ENCODE measurements around the gene MYT1. TPM values are rescaled to one million over a fixed set of nuclear protein-coding genes. Genes with fewer than 3 reads are reported as not detected.

MYT1 gene
- total RNA-seq, 2 experiments from 2014 or later: 0.12 to 0.14 TPM

DNA sequence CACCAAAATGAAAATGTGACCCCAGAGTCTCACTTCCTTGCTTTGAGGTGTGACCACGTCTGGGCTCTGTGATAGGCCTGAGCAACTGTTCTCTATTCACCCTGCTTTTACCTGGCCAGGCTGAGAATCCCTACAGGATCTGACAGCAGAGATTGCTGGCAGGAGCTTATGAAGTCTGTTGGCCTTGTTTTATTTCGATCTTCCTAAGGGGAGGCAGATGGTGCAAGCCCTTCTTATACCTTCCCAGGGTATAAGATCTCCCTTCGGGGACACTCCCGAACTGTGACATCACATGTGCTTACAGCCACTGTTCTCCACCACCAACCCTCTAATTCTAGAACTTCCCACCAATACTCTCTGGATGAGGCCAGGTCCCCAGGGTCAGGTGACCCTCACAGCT, 26.8 kb downstream of the MYT1 start:
- intact Hi-C loops (cut with DNase I, micrococcal nuclease): no loop called here
- ChIA-PET POLR2A (no interaction called here), CTCF (no interaction called here)
- Mint-ChIP-seq H3K9me3 (ENCODE audit: low read depth) (peaks cover 2% of the 10 kb centered on the region), H3K4me3 (no peak overlapping the region), H3K27me3 (peaks cover 2% of the 10 kb centered on the region), H3K36me3 (ENCODE audit: low read depth) (no peaks in the 10 kb centered on the region), H3K27ac (no peak overlapping the region), H3K4me1 (no peaks in the 10 kb centered on the region)
- DNase-seq (no peak), ATAC-seq (no peak)

DNA sequence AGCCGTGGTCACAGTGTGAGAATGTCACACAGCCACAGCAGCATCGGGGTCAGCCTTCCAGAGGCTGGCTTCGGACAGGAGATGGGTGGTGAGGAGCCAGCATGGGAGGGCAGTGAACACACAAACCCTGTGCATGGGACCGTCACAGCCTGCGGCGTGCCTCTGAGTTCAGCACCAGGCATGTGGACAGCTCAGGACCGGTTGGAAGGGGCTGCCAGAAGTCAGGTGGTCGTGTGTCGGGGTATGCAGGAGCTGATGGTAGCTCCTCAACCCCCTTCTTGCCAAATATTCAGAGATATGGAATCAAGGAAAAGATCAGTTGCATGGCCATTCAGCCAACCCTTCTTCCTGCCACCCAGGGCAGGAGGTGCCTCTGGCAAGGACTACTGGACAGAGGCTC, 28.2 kb downstream of the MYT1 start:
- ATAC-seq (no peak), DNase-seq (no peak)
- Mint-ChIP-seq H3K27ac (no peak overlapping the region), H3K27me3 (peaks cover 3% of the 10 kb centered on the region), H3K4me1 (no peaks in the 10 kb centered on the region), H3K4me3 (no peak overlapping the region), H3K9me3 (ENCODE audit: low read depth) (no peaks in the 10 kb centered on the region), H3K36me3 (ENCODE audit: low read depth) (no peaks in the 10 kb centered on the region)
- POLR2A ChIA-PET: no interaction called here
- intact Hi-C loops (cut with DNase I, micrococcal nuclease): no loop called here
- CTCF ChIA-PET: interaction anchor here (0.7 kb wide), 1 partner anchor 10 kb away, joined by 3 read pairs; no protein-coding TSS in a partner anchor

DNA sequence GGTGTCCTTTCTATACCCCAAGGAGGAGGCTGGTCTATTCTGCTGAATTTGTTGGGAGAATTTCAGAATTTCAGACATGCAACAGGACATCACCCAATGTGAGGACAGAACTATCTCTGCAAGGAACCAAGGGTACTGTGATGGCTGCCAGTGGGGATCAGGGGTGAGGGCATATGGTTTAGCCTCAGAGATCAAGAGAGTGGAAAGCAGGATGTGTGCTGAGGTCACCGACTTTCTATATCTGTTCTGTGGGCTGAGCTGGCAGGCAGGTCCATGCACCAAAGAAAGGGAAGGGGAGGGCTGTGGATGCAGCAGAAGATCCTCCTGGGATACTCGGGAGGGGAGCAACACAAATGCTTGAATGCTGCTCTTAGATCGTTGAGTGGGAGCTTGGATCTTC, 28.8 kb downstream of the MYT1 start:
- ATAC-seq: no peak
- CTCF ChIA-PET: no interaction called here
- no peak for DNase-seq
- Mint-ChIP-seq H3K4me1 (no peaks in the 10 kb centered on the region), H3K27ac (no peak overlapping the region), H3K9me3 (ENCODE audit: low read depth) (no peaks in the 10 kb centered on the region), H3K4me3 (no peak overlapping the region), H3K36me3 (ENCODE audit: low read depth) (no peaks in the 10 kb centered on the region), H3K27me3 (peaks cover 5% of the 10 kb centered on the region)
- POLR2A ChIA-PET: no interaction called here
- intact Hi-C loops (cut with DNase I, micrococcal nuclease): no loop called here

DNA sequence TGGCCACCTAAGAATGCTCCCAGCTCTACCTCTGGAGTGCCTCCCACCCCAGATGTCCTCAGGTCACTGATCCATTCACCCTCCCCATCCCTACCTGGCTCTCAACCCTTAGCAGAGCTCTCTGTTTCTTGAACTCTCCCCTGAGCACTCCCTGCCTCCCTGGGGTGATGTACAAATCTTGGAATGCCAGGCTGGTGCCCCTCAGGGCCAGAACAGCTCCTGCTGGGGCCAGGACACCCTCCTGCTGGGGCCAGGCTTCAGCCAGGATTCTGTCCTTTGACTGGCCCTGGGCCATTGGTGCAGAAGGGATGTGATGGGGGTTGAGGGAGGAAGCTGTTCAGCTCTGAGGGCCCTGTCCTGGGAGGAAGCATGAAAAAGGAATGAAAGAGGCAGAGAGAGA, 30.0 kb downstream of the MYT1 start:
- ATAC-seq (no peak), DNase-seq (no peak)
- intact Hi-C loops (cut with DNase I, micrococcal nuclease): no loop called here
- POLR2A ChIA-PET: no interaction called here
- Mint-ChIP-seq H3K9me3 (ENCODE audit: low read depth) (no peaks in the 10 kb centered on the region), H3K36me3 (ENCODE audit: low read depth) (no peaks in the 10 kb centered on the region), H3K4me1 (no peaks in the 10 kb centered on the region), H3K27me3 (peaks cover 5% of the 10 kb centered on the region), H3K4me3 (no peak overlapping the region), H3K27ac (no peak overlapping the region)
- CTCF ChIA-PET: interaction anchor here (0.7 kb wide), 1 partner anchor 812 kb away, joined by 4 read pairs; no protein-coding TSS in a partner anchor

DNA sequence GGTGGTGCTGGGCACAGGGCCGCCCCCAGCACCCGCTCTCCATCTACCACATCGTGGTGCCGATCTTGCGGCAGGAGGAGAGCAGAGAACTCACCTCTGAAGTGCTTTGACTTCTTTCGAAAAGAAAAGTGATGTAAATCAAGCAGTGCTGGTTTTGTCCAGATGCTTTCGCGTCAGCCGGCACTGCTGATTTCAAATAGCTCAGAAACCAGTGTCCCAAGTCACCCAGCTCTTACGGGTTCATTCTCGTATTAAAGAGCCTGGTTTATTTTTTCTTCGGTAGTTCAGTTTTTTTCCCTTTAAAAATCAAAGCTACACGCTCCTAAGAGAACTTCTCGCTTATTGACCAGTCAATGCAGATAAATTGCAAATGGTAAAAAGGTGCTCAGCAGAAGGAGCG, 32.1 kb downstream of the MYT1 start:
- DNase-seq (no peak), ATAC-seq (no peak)
- Mint-ChIP-seq H3K36me3 (ENCODE audit: low read depth) (no peaks in the 10 kb centered on the region), H3K27ac (no peak overlapping the region), H3K9me3 (ENCODE audit: low read depth) (no peaks in the 10 kb centered on the region), H3K27me3 (peaks cover 5% of the 10 kb centered on the region), H3K4me3 (no peak overlapping the region), H3K4me1 (no peaks in the 10 kb centered on the region)
- CTCF ChIA-PET: interaction anchor here (0.7 to 1.2 kb wide), 2 partner anchors 26 to 112 kb away, joined by 3 read pairs; partner anchors contain the start of gene LKAAEAR1
- intact Hi-C loops (cut with DNase I, micrococcal nuclease): no loop called here
- POLR2A ChIA-PET: no interaction called here

DNA sequence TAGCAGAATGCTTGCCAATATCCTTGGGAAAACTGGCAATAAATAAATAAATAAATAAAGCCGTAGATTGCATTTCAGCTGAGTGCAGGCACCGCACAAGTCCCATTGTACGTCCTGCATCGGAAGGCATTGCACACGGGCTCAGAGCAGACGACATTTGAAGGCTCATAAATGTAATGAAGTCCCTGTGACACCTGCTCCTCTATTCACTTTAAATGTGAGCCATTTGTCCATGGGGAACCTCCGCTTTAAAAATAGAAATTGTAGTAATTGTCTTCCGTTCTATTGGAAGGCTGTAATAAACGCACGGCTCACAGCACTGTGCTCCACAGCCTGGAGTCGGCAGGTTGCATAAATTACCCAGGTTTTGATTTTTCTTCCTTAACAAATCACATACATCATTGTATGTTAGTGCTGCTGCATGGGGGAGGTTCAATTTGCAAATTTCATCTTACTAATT, 32.6 kb downstream of the MYT1 start:
- Mint-ChIP-seq H3K27ac (no peak overlapping the region), H3K27me3 (peaks cover 5% of the 10 kb centered on the region), H3K36me3 (ENCODE audit: low read depth) (no peaks in the 10 kb centered on the region), H3K9me3 (ENCODE audit: low read depth) (no peaks in the 10 kb centered on the region), H3K4me3 (no peak overlapping the region), H3K4me1 (no peaks in the 10 kb centered on the region)
- ATAC-seq: no peak
- DNase-seq: no peak
- ChIA-PET CTCF (interaction anchor here (0.7 to 1.2 kb wide), 2 partner anchors 26 to 112 kb away, joined by 3 read pairs; partner anchors contain the start of gene LKAAEAR1), POLR2A (no interaction called here)
- intact Hi-C loops (cut with DNase I, micrococcal nuclease): no loop called here

DNA sequence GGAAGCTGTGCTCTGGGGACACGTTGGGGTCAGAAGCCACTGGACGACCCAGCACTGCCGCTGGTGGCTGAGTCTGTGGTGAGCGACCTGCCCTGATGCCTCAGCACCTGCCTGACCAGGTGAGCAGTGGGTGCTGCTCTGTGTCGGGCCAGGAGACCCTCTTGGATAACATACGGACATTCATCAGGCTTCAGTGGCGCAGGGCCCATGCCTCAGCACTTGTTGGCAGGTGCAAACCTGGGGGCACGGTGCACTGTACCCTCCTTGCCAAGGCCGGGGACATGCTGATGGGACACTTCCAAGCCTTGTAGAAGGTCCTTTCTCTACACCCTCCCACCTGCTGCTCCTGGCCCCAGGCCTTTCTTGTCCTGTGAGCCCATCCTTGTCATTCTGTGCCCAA, 34.1 kb downstream of the MYT1 start:
- Mint-ChIP-seq H3K27ac (no peak overlapping the region), H3K27me3 (peaks cover 5% of the 10 kb centered on the region), H3K9me3 (ENCODE audit: low read depth) (no peaks in the 10 kb centered on the region), H3K36me3 (ENCODE audit: low read depth) (no peaks in the 10 kb centered on the region), H3K4me1 (no peaks in the 10 kb centered on the region), H3K4me3 (no peak overlapping the region)
- DNase-seq (no peak), ATAC-seq (no peak)
- ChIA-PET POLR2A (no interaction called here), CTCF (no interaction called here)
- intact Hi-C loops (cut with DNase I, micrococcal nuclease): no loop called here

DNA sequence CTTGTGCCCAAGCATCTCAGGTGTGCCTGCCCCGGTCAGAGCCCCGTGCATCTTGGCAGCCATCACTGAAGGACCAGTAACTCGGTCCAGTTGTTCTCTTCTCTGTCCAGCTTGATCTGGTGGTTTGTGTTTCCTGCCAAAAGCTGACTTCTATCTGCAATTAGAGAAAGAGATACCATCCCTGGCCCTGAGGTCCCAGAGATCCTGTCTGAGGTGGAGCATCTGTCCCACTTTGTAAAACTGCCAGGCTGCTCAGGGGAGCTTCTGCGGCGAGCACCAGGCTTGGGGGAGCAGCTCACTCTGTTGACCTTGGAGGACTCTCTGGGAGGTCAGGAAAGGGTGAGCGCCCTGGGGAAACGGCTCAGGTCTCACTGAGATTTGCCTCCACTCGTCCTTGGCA, 35.1 kb downstream of the MYT1 start:
- DNase-seq: no peak
- Mint-ChIP-seq H3K4me3 (no peak overlapping the region), H3K9me3 (ENCODE audit: low read depth) (no peaks in the 10 kb centered on the region), H3K36me3 (ENCODE audit: low read depth) (no peaks in the 10 kb centered on the region), H3K4me1 (no peaks in the 10 kb centered on the region), H3K27me3 (peaks cover 4% of the 10 kb centered on the region), H3K27ac (no peak overlapping the region)
- ChIA-PET CTCF (no interaction called here), POLR2A (no interaction called here)
- ATAC-seq: no peak
- intact Hi-C loops (cut with DNase I, micrococcal nuclease): no loop called here

DNA sequence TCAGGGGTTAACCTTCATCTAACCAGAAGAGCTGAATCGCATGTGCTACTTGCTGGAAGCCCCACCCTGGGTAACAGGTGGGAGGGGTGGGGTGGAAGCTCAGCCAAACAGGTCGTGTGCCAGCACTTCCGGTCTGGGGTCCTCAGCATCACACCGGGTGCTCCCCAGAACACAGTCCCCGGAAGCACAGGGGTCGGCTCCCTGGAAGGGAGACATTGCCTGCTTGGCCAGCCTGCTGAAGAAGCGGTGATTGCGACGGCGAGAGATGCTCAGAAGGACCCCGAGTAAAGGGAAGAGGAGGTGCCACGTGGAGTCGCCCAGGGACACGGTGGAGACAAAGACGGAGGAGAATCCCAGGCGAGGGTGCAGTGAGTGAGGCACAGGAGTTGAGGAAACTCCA, 36.5 kb downstream of the MYT1 start:
- H3K9me3 Mint-ChIP-seq (ENCODE audit: low read depth): no peaks in the 10 kb centered on the region
- no peak for ATAC-seq
- ChIA-PET POLR2A (no interaction called here), CTCF (no interaction called here)
- no peaks in the 10 kb centered on the region for H3K4me1 Mint-ChIP-seq
- H3K27ac Mint-ChIP-seq: no peak overlapping the region
- no peak overlapping the region for H3K4me3 Mint-ChIP-seq
- intact Hi-C loops (cut with DNase I, micrococcal nuclease): no loop called here
- H3K27me3 Mint-ChIP-seq: peaks cover 3% of the 10 kb centered on the region
- H3K36me3 Mint-ChIP-seq (ENCODE audit: low read depth): no peaks in the 10 kb centered on the region
- no peak for DNase-seq

DNA sequence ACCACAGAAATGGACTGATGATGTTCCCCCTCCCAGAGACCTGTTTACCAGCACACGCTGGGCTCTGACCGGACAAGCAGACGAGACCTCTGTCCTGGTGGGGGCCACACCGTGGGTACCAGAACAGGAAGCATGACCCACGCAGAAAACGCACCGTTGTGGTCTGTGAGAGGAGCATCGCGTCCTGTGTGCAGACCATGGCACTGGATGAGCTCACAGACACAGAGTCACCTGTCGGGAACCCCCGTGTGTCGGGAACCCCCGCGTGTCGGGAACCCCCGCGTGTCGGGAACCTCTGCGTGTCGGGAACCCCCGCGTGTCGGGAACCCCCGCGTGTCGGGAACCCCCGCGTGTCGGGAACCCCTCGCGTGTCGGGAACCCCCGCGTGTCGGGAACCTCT, 37.4 kb downstream of the MYT1 start:
- Mint-ChIP-seq H3K4me1 (no peaks in the 10 kb centered on the region), H3K27me3 (peaks cover 3% of the 10 kb centered on the region), H3K27ac (no peak overlapping the region), H3K36me3 (ENCODE audit: low read depth) (no peaks in the 10 kb centered on the region), H3K4me3 (no peak overlapping the region), H3K9me3 (ENCODE audit: low read depth) (no peaks in the 10 kb centered on the region)
- DNase-seq: no peak
- ATAC-seq: no peak
- ChIA-PET POLR2A (no interaction called here), CTCF (interaction anchor here (0.6 kb wide), 2 partner anchors 9 to 705 kb away, joined by 3 read pairs; no protein-coding TSS in a partner anchor)
- intact Hi-C loops (cut with DNase I, micrococcal nuclease): no loop called here

DNA sequence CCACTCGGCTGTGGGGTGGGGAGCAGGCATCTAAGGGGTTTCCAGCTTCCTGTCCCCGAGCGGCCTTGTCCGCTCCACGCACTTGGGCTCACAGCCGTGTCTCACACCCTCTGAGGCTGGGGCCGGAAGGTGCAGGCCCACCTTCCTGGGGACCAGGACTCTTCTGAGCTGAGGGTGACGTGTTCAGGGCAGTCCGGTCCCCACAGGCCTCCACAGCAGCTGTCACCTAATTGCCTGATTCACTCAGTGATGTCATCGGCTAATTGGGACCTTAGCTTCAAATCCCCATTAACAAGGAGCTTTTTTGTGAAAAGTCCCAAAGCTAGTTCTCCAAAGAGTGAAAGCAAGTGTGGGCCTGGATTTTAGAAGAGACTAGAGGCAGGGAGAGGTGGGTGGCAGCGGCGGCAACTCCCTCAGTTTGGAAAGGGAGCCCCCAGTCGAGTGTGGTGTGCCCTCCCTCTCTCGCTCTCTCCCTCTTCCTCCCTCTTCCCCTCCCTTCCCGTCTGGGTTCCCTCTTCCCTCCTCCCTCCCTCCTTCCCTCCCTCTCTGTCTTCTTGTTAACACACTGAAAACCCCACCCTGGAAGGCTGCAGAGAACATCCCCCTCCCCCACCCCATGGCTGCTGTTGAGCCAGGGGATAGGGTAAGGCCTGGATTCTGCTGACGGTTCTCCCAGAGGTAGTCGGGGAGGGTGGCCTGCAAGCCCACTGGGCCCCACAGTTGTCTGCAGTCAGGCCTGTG, 39.0 kb downstream of the MYT1 start:
- ATAC-seq: no peak

DNA sequence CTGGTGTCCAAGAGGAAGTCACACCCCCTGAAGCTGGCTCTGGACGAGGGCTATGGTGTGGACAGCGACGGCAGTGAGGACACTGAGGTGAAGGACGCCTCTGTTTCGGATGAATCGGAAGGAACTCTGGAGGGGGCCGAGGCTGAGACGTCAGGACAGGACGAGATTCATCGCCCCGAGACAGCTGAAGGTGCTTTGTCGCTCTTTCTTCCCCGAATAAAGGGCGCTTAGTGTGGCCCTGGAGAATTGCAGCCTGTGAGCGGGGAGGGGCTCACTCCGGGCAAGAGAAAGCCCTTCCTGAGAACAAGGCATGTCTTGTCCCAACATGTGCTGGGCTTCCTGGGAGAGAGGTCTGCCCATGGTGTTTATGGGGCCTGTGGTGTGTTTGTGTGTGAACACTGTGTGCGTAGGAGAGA, 41.4 kb downstream of the MYT1 start:
- Mint-ChIP-seq H3K27me3 (no peaks in the 10 kb centered on the region), H3K27ac (no peak overlapping the region), H3K9me3 (ENCODE audit: low read depth) (no peaks in the 10 kb centered on the region), H3K4me1 (no peaks in the 10 kb centered on the region), H3K36me3 (ENCODE audit: low read depth) (no peaks in the 10 kb centered on the region), H3K4me3 (no peak overlapping the region)
- ATAC-seq: no peak
- POLR2A ChIA-PET: no interaction called here
- CTCF ChIA-PET: no interaction called here
- no peak for DNase-seq
- intact Hi-C loops (cut with DNase I, micrococcal nuclease): no loop called here

More for the DNA sequence above, 39.0 kb downstream of the MYT1 start:
- intact Hi-C loops (cut with DNase I, micrococcal nuclease): no loop called here
- no peaks in the 10 kb centered on the region for H3K4me1 Mint-ChIP-seq
- ChIA-PET CTCF (no interaction called here), POLR2A (no interaction called here)
- no peaks in the 10 kb centered on the region for H3K36me3 Mint-ChIP-seq (ENCODE audit: low read depth)
- H3K27ac Mint-ChIP-seq: no peak overlapping the region
- no peak for DNase-seq
- H3K4me3 Mint-ChIP-seq: no peak overlapping the region
- H3K9me3 Mint-ChIP-seq (ENCODE audit: low read depth): no peaks in the 10 kb centered on the region
- no peaks in the 10 kb centered on the region for H3K27me3 Mint-ChIP-seq

Data from activated CD4-positive, alpha-beta T cell treated with anti-CD3 and anti-CD28 coated beads for 36 hours (primary cell).